NCI-H2196 treated with DMSO at 0.1 percent for 48 hours (cell line): ENCODE results near the gene BPTF.
A peak's percentile ranks its signal among the peaks of the same experiment; 100 is the strongest.
"Not testable (repeated sequence)": the region's sequence is repeated elsewhere in the genome, so short reads cannot be mapped to it uniquely, and the experiment has no call there.

Experiments
- DNase-seq: peaks from one replicate; lab custom pipeline; 2025; ENCODE audit not compliant: unreplicated experiment; lab: John Stamatoyannopoulos, UW

The BPTF gene

GRCh38 chr17:67884741-67885140, 59.4 kb downstream of the BPTF start:
- no peak for DNase-seq

- DNase-seq = no peak
Observed at GRCh38 chr17:67891481-67892119, 66.3 kb downstream of the BPTF start.

GRCh38 chr17:67902511-67903231, 77.4 kb downstream of the BPTF start:
- no peak for DNase-seq

- DNase-seq = not testable (repeated sequence)
Observed at GRCh38 chr17:67905298-67905697, 80.0 kb downstream of the BPTF start.

GRCh38 chr17:67910117-67910803, 85.0 kb downstream of the BPTF start:
- not testable (repeated sequence) for DNase-seq

GRCh38 chr17:67911059-67911782, 85.9 kb downstream of the BPTF start:
- DNase-seq = no peak

GRCh38 chr17:67912088-67912487, 86.8 kb downstream of the BPTF start:
- DNase-seq = no peak

- no peak for DNase-seq
Observed at GRCh38 chr17:67912656-67913055, 87.4 kb downstream of the BPTF start.

GRCh38 chr17:67920212-67920611, 94.9 kb downstream of the BPTF start:
- no peak for DNase-seq

- DNase-seq = no peak
Observed at GRCh38 chr17:67922503-67922902, 97.2 kb downstream of the BPTF start.

- DNase-seq = not testable (repeated sequence)
Observed at GRCh38 chr17:67928842-67929241, 103.5 kb downstream of the BPTF start.

- no peak for DNase-seq
Observed at GRCh38 chr17:67931227-67931626, 105.9 kb downstream of the BPTF start.

- peak; percentile 4 for DNase-seq
Observed at GRCh38 chr17:67942810-67943209, 117.5 kb downstream of the BPTF start.

GRCh38 chr17:67944035-67944434, 118.7 kb downstream of the BPTF start:
- DNase-seq = no peak

- DNase-seq = no peak
Observed at GRCh38 chr17:67946513-67946912, 121.2 kb downstream of the BPTF start.

GRCh38 chr17:67947325-67947813, 122.1 kb downstream of the BPTF start:
- no peak for DNase-seq

- no peak for DNase-seq
Observed at GRCh38 chr17:67950945-67951344, 125.6 kb downstream of the BPTF start.

GRCh38 chr17:67959510-67959909, 134.2 kb downstream of the BPTF start:
- DNase-seq = no peak

- not testable (repeated sequence) for DNase-seq
Observed at GRCh38 chr17:67960276-67960675, 135.0 kb downstream of the BPTF start.

GRCh38 chr17:67962156-67962555, 136.9 kb downstream of the BPTF start:
- DNase-seq = not testable (repeated sequence)

GRCh38 chr17:67963145-67963572, 137.9 kb downstream of the BPTF start:
- peak; percentile 55 for DNase-seq
